Measurements from ENCODE around the gene WNK2.

The WNK2 gene

GRCh38 chr9:93315118-93315517 is 131.2 kb downstream of the WNK2 start:
- Histone ChIP-seq H3K4me2 (ENCODE audit: low read length) (no peak overlapping the region), H3K4me3 (ENCODE audit: low read length) (no peak overlapping the region), H2AFZ (ENCODE audit: low read depth, low read length) (no peak overlapping the region), H3K36me3 (replicated peaks; ENCODE audit: low read depth, low read length) (no peaks in the 10 kb centered on the region), H3K27me3 (ENCODE audit: low read depth, low read length) (peaks cover 28% of the 10 kb centered on the region), H4K20me1 (ENCODE audit: insufficient read depth, low read length) (no peaks in the 10 kb centered on the region), H3K9me3 (ENCODE audit: insufficient read depth, low read length) (no peaks in the 10 kb centered on the region), H3K27ac (ENCODE audit: low read length) (no peak overlapping the region), H3K9ac (ENCODE audit: low read length) (no peak overlapping the region), H3K4me1 (ENCODE audit: low read length) (no peaks in the 10 kb centered on the region), H3K79me2 (ENCODE audit: low read length) (no peaks in the 10 kb centered on the region)
- no peak for TF ChIP-seq CTCF (IDR thresholded peaks at IDR 0.05; ENCODE audit: low read depth, low read length)

GRCh38 chr9:93315960-93316359 is 132.0 kb downstream of the WNK2 start:
- no peak overlapping the region for H3K4me3 ChIP-seq (ENCODE audit: low read length)
- TF ChIP-seq CTCF (IDR thresholded peaks at IDR 0.05; ENCODE audit: low read depth, low read length) (no peak), EZH2phosphoT487 (IDR thresholded peaks at IDR 0.05; ENCODE audit: low read depth) (no peak)
- H2AFZ ChIP-seq (ENCODE audit: low read depth, low read length) = no peak overlapping the region
- no peaks in the 10 kb centered on the region for H3K79me2 ChIP-seq (ENCODE audit: low read length)
- H3K36me3 ChIP-seq (replicated peaks; ENCODE audit: low read depth, low read length) = no peaks in the 10 kb centered on the region
- no peak overlapping the region for H3K9ac ChIP-seq (ENCODE audit: low read length)
- H3K27ac ChIP-seq (ENCODE audit: low read length) = no peak overlapping the region
- H3K4me1 ChIP-seq (ENCODE audit: low read length) = no peaks in the 10 kb centered on the region
- no peaks in the 10 kb centered on the region for H3K9me3 ChIP-seq (ENCODE audit: insufficient read depth, low read length)
- no peaks in the 10 kb centered on the region for H4K20me1 ChIP-seq (ENCODE audit: insufficient read depth, low read length)
- peaks cover 24% of the 10 kb centered on the region for H3K27me3 ChIP-seq (ENCODE audit: low read depth, low read length)
- H3K4me2 ChIP-seq (ENCODE audit: low read length) = no peak overlapping the region

- Histone ChIP-seq H3K79me2 (ENCODE audit: low read length) (no peaks in the 10 kb centered on the region), H3K4me1 (ENCODE audit: low read length) (no peaks in the 10 kb centered on the region), H3K4me3 (ENCODE audit: low read length) (no peak overlapping the region), H3K27me3 (ENCODE audit: low read depth, low read length) (peaks cover 20% of the 10 kb centered on the region), H3K9ac (ENCODE audit: low read length) (no peak overlapping the region), H3K9me3 (ENCODE audit: insufficient read depth, low read length) (no peaks in the 10 kb centered on the region), H3K36me3 (replicated peaks; ENCODE audit: low read depth, low read length) (no peaks in the 10 kb centered on the region), H4K20me1 (ENCODE audit: insufficient read depth, low read length) (no peaks in the 10 kb centered on the region), H3K4me2 (ENCODE audit: low read length) (no peak overlapping the region), H2AFZ (ENCODE audit: low read depth, low read length) (no peak overlapping the region), H3K27ac (ENCODE audit: low read length) (no peak overlapping the region)
- TF ChIP-seq CTCF (IDR thresholded peaks at IDR 0.05; ENCODE audit: low read depth, low read length) = no peak
- TF ChIP-seq EZH2phosphoT487 (IDR thresholded peaks at IDR 0.05; ENCODE audit: low read depth) = no peak
Observed at GRCh38 chr9:93316726-93317494, 133.0 kb downstream of the WNK2 start.

- H3K4me1 ChIP-seq (ENCODE audit: low read length) = no peaks in the 10 kb centered on the region
- no peak overlapping the region for H3K27ac ChIP-seq (ENCODE audit: low read length)
- H2AFZ ChIP-seq (ENCODE audit: low read depth, low read length) = no peak overlapping the region
- no peak for TF ChIP-seq CTCF (IDR thresholded peaks at IDR 0.05; ENCODE audit: low read depth, low read length)
- TF ChIP-seq EZH2phosphoT487 (IDR thresholded peaks at IDR 0.05; ENCODE audit: low read depth) = no peak
- no peak overlapping the region for H3K4me2 ChIP-seq (ENCODE audit: low read length)
- no peaks in the 10 kb centered on the region for H3K9me3 ChIP-seq (ENCODE audit: insufficient read depth, low read length)
- peaks cover 20% of the 10 kb centered on the region for H3K27me3 ChIP-seq (ENCODE audit: low read depth, low read length)
- H3K9ac ChIP-seq (ENCODE audit: low read length) = no peak overlapping the region
- H3K79me2 ChIP-seq (ENCODE audit: low read length) = no peaks in the 10 kb centered on the region
- H4K20me1 ChIP-seq (ENCODE audit: insufficient read depth, low read length) = no peaks in the 10 kb centered on the region
- H3K36me3 ChIP-seq (replicated peaks; ENCODE audit: low read depth, low read length) = no peaks in the 10 kb centered on the region
- no peak overlapping the region for H3K4me3 ChIP-seq (ENCODE audit: low read length)
Observed at GRCh38 chr9:93317495-93318094, 133.7 kb downstream of the WNK2 start.

Measured in OCI-LY3 (cell line).